HG03342 (cell line): ENCODE measurements around the gene VTCN1.
A peak's percentile ranks its signal among the peaks of the same experiment; 100 is the strongest.
"Not testable (repeated sequence)": the region's sequence is repeated elsewhere in the genome, so short reads cannot be mapped to it uniquely, and the experiment has no call there.

Experiments used
- ATAC-seq: cut with Tn5 transposase; IDR thresholded peaks from one replicate; pipeline ENCODE4 v1.9.1; 2021; ENCODE audit warnings: mild to moderate bottlenecking, moderate library complexity; ENCODE audit not compliant: unreplicated experiment

The VTCN1 gene

GRCh38 chr1:117128323-117129079, 82.2 kb downstream of the VTCN1 start:
- ATAC-seq, result no peak

- ATAC-seq, result no peak
Observed at GRCh38 chr1:117127795-117128194, 82.9 kb downstream of the VTCN1 start.

GRCh38 chr1:117124661-117125060, 86.1 kb downstream of the VTCN1 start:
- no peak for ATAC-seq

- ATAC-seq, result no peak
Observed at GRCh38 chr1:117123274-117123673, 87.5 kb downstream of the VTCN1 start.

GRCh38 chr1:117122330-117123025, 88.2 kb downstream of the VTCN1 start:
- no peak for ATAC-seq

GRCh38 chr1:117121589-117122329, 89.0 kb downstream of the VTCN1 start, which contains the start of gene TRIM45:
Gene TRIM45, minus strand, starts transcription at chr1:117121749. Its CDS starts 548 bp downstream, at chr1:117121201.
- peak; percentile 89 for ATAC-seq

- no peak for ATAC-seq
Observed at GRCh38 chr1:117120774-117121588, 89.7 kb downstream of the VTCN1 start.

GRCh38 chr1:117119144-117119543, 91.6 kb downstream of the VTCN1 start:
- not testable (repeated sequence) for ATAC-seq

- no peak for ATAC-seq
Observed at GRCh38 chr1:117118137-117118536, 92.6 kb downstream of the VTCN1 start.

- ATAC-seq, result no peak
Observed at GRCh38 chr1:117117697-117118096, 93.0 kb downstream of the VTCN1 start.

GRCh38 chr1:117116784-117117130, 94.0 kb downstream of the VTCN1 start:
- ATAC-seq, result no peak

- ATAC-seq, result no peak
Observed at GRCh38 chr1:117116090-117116783, 94.5 kb downstream of the VTCN1 start.

- no peak for ATAC-seq
Observed at GRCh38 chr1:117114877-117115276, 95.8 kb downstream of the VTCN1 start.

GRCh38 chr1:117113199-117113598, 97.5 kb downstream of the VTCN1 start:
- ATAC-seq, result no peak

- no peak for ATAC-seq
Observed at GRCh38 chr1:117112047-117112717, 98.5 kb downstream of the VTCN1 start.

GRCh38 chr1:117110774-117111173, 100.0 kb downstream of the VTCN1 start:
- ATAC-seq, result no peak

GRCh38 chr1:117107364-117107763, 103.4 kb downstream of the VTCN1 start:
- ATAC-seq, result no peak

GRCh38 chr1:117106478-117106877, 104.2 kb downstream of the VTCN1 start:
- ATAC-seq, result no peak

- no peak for ATAC-seq
Observed at GRCh38 chr1:117105722-117106121, 105.0 kb downstream of the VTCN1 start.

GRCh38 chr1:117104986-117105385, 105.7 kb downstream of the VTCN1 start:
- no peak for ATAC-seq
